Mesenchymal stem cell (in vitro differentiated cells and primary cell): ENCODE measurements around the gene MTCL1.

Experiments used
- DNase-seq: peaks from one replicate; pipeline ENCODE4 v3.0.0-alpha.2; 2013
- H2AFZ ChIP-seq: one replicate; pipeline ENCODE4 v1.6.1; 2013; ENCODE audit warnings: low read depth, mild to moderate bottlenecking, control low read depth, inconsistent platforms, low read length, moderate library complexity
- H2AK5ac ChIP-seq: 2 replicates; pipeline ENCODE4 v1.6.1; 2013; ENCODE audit warnings: low read length, moderate library complexity, mild to moderate bottlenecking, inconsistent platforms; ENCODE audit not compliant: severe bottlenecking
- H2BK120ac ChIP-seq: one replicate; pipeline ENCODE4 v1.6.1; 2013; ENCODE audit warnings: low read depth, mild to moderate bottlenecking, inconsistent platforms, low read length, moderate library complexity
- H2BK12ac ChIP-seq, 2 experiments: one replicate each; pipeline ENCODE4 v1.6.1; 2013; ENCODE audit warnings: inconsistent platforms in 2 of 2, low read length in 2 of 2, mild to moderate bottlenecking in 2 of 2, moderate library complexity in 2 of 2, control low read depth in 1 of 2
- H2BK15ac ChIP-seq: one replicate; pipeline ENCODE4 v1.6.1; 2013; ENCODE audit warnings: mild to moderate bottlenecking, low read depth, inconsistent platforms; ENCODE audit not compliant: poor library complexity, severe bottlenecking
- H2BK5ac ChIP-seq: 2 replicates; pipeline ENCODE4 v1.6.1; 2013; ENCODE audit warnings: low read depth, mild to moderate bottlenecking, low read length, control low read depth, inconsistent platforms; ENCODE audit not compliant: poor library complexity, severe bottlenecking
- H3K14ac ChIP-seq, 2 experiments: one replicate each; pipeline ENCODE4 v1.6.1; 2013; ENCODE audit warnings: inconsistent platforms in 2 of 2, low read length in 2 of 2, control low read depth in 1 of 2, mild to moderate bottlenecking in 1 of 2, moderate library complexity in 1 of 2
- H3K18ac ChIP-seq, 2 experiments: one replicate each; pipeline ENCODE4 v1.6.1; 2013; ENCODE audit warnings: inconsistent platforms in 2 of 2, low read length in 2 of 2, control low read depth in 1 of 2, low read depth in 1 of 2, mild to moderate bottlenecking in 1 of 2
- H3K23ac ChIP-seq, 2 experiments: one replicate each; pipeline ENCODE4 v1.6.1; 2013; ENCODE audit warnings: inconsistent platforms in 2 of 2, low read length in 2 of 2, mild to moderate bottlenecking in 2 of 2, moderate library complexity in 2 of 2, control low read depth in 1 of 2
- H3K27ac ChIP-seq: 2 replicates; pipeline ENCODE4 v1.5.1; 2013; ENCODE audit warnings: mild to moderate bottlenecking, moderate library complexity, low read length, control low read depth, inconsistent platforms; ENCODE audit not compliant: poor library complexity, severe bottlenecking
- H3K27me3 ChIP-seq, 2 experiments: 2 replicates each; pipeline versions ENCODE4 v1.6.1 to v1.7.0; 2013; ENCODE audit warnings: low read length in 2 of 2, mild to moderate bottlenecking in 2 of 2, moderate library complexity in 2 of 2, control low read depth in 1 of 2, inconsistent platforms in 1 of 2; ENCODE audit not compliant: control insufficient read depth in 1 of 2, insufficient read depth in 1 of 2
- H3K36me3 ChIP-seq, 2 experiments: 2 replicates each; pipeline versions ENCODE4 v1.6.1 to v1.7.0; 2013; ENCODE audit warnings: low read length in 2 of 2, control low read depth in 1 of 2, inconsistent platforms in 1 of 2, low read depth in 1 of 2, mild to moderate bottlenecking in 1 of 2; ENCODE audit not compliant: insufficient read depth in 2 of 2, control insufficient read depth in 1 of 2
- H3K4ac ChIP-seq, 2 experiments: one replicate each; pipeline ENCODE4 v1.6.1; 2013; ENCODE audit warnings: inconsistent platforms in 2 of 2, low read length in 2 of 2, mild to moderate bottlenecking in 2 of 2, moderate library complexity in 2 of 2, control low read depth in 1 of 2, low read depth in 1 of 2
- H3K4me1 ChIP-seq: 2 replicates; pipeline ENCODE4 v1.6.1; 2013; ENCODE audit warnings: low read depth, low read length, control low read depth; ENCODE audit not compliant: control insufficient read depth, insufficient read depth
- H3K4me2 ChIP-seq: 2 replicates; pipeline ENCODE4 v1.6.1; 2013; ENCODE audit warnings: low read length, mild to moderate bottlenecking, inconsistent platforms; ENCODE audit not compliant: poor library complexity, severe bottlenecking
- H3K4me3 ChIP-seq, 2 experiments: 2 replicates each; pipeline versions ENCODE4 v1.5.1 to v1.7.0; 2013; ENCODE audit warnings: low read length in 2 of 2, mild to moderate bottlenecking in 2 of 2, control low read depth in 1 of 2, low read depth in 1 of 2; ENCODE audit not compliant: insufficient read depth in 1 of 2
- H3K79me1 ChIP-seq: replicated peaks from 2 replicates; pipeline ENCODE4 v1.6.1; 2013; ENCODE audit warnings: mild to moderate bottlenecking, control low read depth, low read length, inconsistent platforms; ENCODE audit not compliant: poor library complexity, severe bottlenecking
- H3K9ac ChIP-seq: 2 replicates; pipeline ENCODE4 v1.7.0; 2013; ENCODE audit warnings: mild to moderate bottlenecking, low read length, moderate library complexity
- H3K9me3 ChIP-seq: 2 replicates; pipeline ENCODE4 v1.7.0; 2013; ENCODE audit warnings: mild to moderate bottlenecking, low read length; ENCODE audit not compliant: control insufficient read depth
- H4K8ac ChIP-seq: one replicate; pipeline ENCODE4 v1.6.1; 2013; ENCODE audit warnings: inconsistent platforms, mild to moderate bottlenecking, low read length, moderate library complexity
- H4K91ac ChIP-seq: one replicate; pipeline ENCODE4 v1.6.1; 2013; ENCODE audit warnings: mild to moderate bottlenecking, low read length, inconsistent platforms
- WGBS: methylation state at CpG from one replicate; pipeline ENCODE4 v1.1.7; 2013; ENCODE audit warnings: mixed read lengths; 5-methylcytosine and 5-hydroxymethylcytosine counted together

The MTCL1 gene

DNA sequence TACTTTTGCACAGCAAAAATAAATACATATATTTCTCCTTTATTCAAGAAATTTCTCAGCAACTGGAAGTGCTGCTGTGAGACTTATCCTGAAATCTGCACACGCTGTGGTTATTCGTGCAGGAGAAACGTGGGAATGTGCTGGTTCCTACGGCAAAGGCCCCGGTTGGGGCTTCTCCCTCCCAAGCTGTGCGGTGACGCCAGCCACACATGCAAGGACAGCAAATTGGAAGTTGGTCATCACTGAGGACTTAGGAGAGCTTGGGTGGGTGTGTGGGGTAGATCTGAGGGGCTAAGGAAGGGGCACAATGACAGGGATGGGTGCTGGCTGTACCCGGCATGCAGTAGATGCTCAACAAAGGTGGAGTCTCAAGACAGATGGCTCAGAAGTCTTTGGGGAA, 16.5 kb upstream of the MTCL1 start:
- H3K4me3 ChIP-seq = no peak overlapping the region
- peak overlapping the region in 1 of 2 experiments; percentile 6 for H3K4ac ChIP-seq
- DNase-seq = no peak
- H2BK5ac ChIP-seq = no peak overlapping the region
- H3K9me3 ChIP-seq = no peaks in the 10 kb centered on the region
- H2AK5ac ChIP-seq = no peak overlapping the region
- no peak overlapping the region for H2AFZ ChIP-seq
- peak overlapping the region; percentile 49 for H4K8ac ChIP-seq
- H3K36me3 ChIP-seq = no peaks in the 10 kb centered on the region
- peak overlapping the region in 1 of 2 experiments; percentile 91 for H2BK12ac ChIP-seq
- H3K27ac ChIP-seq = no peak overlapping the region
- 95% methylated on average over 8 of the region's 8 CpGs for WGBS
- no peak overlapping the region for H3K14ac ChIP-seq
- H3K27me3 ChIP-seq = no peaks in the 10 kb centered on the region
- no peak overlapping the region for H4K91ac ChIP-seq
- no peak overlapping the region for H3K23ac ChIP-seq
- no peak overlapping the region for H2BK120ac ChIP-seq
- H3K4me2 ChIP-seq = no peak overlapping the region
- no peak overlapping the region for H3K9ac ChIP-seq
- H2BK15ac ChIP-seq = no peak overlapping the region
- no peak overlapping the region for H3K18ac ChIP-seq
- no peaks in the 10 kb centered on the region for H3K79me1 ChIP-seq
- peaks cover 3% of the 10 kb centered on the region for H3K4me1 ChIP-seq

DNA sequence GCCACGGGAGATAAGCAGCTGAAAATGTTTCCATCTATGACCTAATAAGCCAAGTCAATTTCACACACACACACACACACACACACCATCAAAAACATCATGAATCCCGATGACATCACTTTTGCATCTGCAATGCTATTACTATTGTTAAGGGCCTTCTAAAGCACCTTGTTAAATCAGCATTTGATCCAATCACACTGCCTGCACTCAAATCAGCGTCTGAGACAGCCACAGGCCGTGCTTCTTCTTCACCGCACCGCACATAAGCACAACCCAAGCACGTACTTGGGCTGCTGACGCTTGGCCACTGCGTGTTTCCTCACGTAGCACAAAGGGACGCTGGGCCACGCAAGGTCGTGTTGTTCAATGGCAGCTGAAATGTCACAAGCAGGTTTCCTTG, 15.8 kb upstream of the MTCL1 start:
- Histone ChIP-seq H2BK15ac (no peak overlapping the region), H3K18ac (no peak overlapping the region), H4K8ac (no peak overlapping the region), H3K23ac (no peak overlapping the region), H2BK5ac (no peak overlapping the region), H3K27me3 (no peaks in the 10 kb centered on the region), H3K9me3 (no peaks in the 10 kb centered on the region), H2BK120ac (no peak overlapping the region), H3K79me1 (no peaks in the 10 kb centered on the region), H2AK5ac (no peak overlapping the region), H2BK12ac (peak overlapping the region in 1 of 2 experiments; percentile 51), H3K4me2 (no peak overlapping the region), H3K36me3 (no peaks in the 10 kb centered on the region), H3K14ac (no peak overlapping the region), H3K9ac (no peak overlapping the region), H3K27ac (no peak overlapping the region), H2AFZ (no peak overlapping the region), H3K4me3 (no peak overlapping the region), H3K4ac (peak overlapping the region in 1 of 2 experiments; percentile 2), H4K91ac (no peak overlapping the region), H3K4me1 (peaks cover 3% of the 10 kb centered on the region)
- WGBS = 90% methylated on average over 13 of the region's 13 CpGs
- DNase-seq = no peak

DNA sequence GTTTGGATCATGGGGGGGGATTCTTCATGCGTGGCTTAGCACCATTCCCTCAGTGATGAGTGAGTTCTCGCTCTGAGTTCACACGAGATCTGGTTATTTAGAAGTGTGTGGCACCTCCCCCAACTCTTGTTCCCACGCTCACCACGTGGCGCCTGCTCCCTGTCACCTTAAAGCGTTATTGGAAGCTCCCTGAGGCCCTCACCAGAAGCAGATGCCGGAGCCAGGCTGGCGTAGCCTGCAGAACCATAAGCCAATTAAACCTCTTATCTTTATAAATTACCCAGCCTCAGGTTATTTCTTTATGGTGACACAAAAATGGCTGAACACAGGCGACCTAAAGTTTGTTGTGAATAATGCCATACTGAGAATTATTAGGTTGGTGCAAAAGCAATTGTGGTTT, 10.5 kb upstream of the MTCL1 start:
- H3K9ac ChIP-seq = no peak overlapping the region

DNA sequence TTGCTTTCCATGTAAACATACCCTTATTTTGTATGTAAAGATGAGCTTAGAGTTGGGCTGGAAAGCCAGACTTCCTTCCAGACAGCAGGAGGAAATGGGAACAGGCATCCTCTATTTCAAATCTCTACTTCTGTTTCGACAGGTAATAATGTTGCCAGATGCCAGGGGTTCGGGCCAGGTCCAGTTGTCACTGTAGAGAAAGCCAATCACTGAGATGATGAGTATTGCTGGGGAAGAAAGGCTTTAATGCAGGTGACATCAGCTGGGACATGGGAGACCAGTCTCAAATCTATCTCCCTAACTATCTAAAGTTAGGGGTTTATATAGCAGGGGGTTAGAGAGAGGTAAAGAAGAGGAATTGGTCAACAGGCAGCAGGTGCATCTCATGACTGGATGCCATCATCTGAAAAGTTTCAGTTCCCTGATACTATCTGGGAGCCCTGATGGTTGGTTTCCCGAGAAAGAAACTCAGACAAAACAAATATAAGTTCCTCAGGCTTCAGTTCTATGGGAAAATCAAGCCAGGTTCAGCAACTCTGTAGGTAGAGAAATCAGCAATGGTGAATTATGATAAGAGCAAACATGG, 9.3 kb upstream of the MTCL1 start:
- Histone ChIP-seq H3K27ac (no peak overlapping the region), H3K18ac (no peak overlapping the region), H2AFZ (no peak overlapping the region), H4K91ac (no peak overlapping the region), H3K36me3 (peaks cover 0 to 3% of the 10 kb centered on the region in 2 experiments), H2BK5ac (no peak overlapping the region), H3K4me3 (no peak overlapping the region), H3K4me1 (peaks cover 5% of the 10 kb centered on the region), H3K27me3 (no peaks in the 10 kb centered on the region), H3K4me2 (no peak overlapping the region), H3K23ac (no peak overlapping the region), H2BK15ac (no peak overlapping the region), H3K79me1 (peaks cover 5% of the 10 kb centered on the region), H2AK5ac (no peak overlapping the region), H3K4ac (no peak overlapping the region), H2BK120ac (no peak overlapping the region), H2BK12ac (no peak overlapping the region), H4K8ac (no peak overlapping the region), H3K14ac (no peak overlapping the region), H3K9ac (no peak overlapping the region), H3K9me3 (no peaks in the 10 kb centered on the region)
- WGBS = 75% methylated on average over 3 of the region's 3 CpGs
- no peak for DNase-seq

More for the DNA sequence above, 10.5 kb upstream of the MTCL1 start:
- Histone ChIP-seq H2BK15ac (no peak overlapping the region), H3K9me3 (no peaks in the 10 kb centered on the region), H3K27ac (no peak overlapping the region), H3K4ac (no peak overlapping the region), H3K36me3 (peaks cover 0 to 3% of the 10 kb centered on the region in 2 experiments), H3K14ac (no peak overlapping the region), H3K4me3 (no peak overlapping the region), H3K4me1 (peaks cover 3% of the 10 kb centered on the region), H4K8ac (no peak overlapping the region), H4K91ac (no peak overlapping the region), H3K4me2 (no peak overlapping the region), H2BK5ac (no peak overlapping the region), H3K79me1 (peaks cover 5% of the 10 kb centered on the region), H2BK12ac (no peak overlapping the region), H2AFZ (no peak overlapping the region), H2BK120ac (no peak overlapping the region), H3K27me3 (no peaks in the 10 kb centered on the region), H2AK5ac (no peak overlapping the region), H3K23ac (no peak overlapping the region), H3K18ac (no peak overlapping the region)
- DNase-seq = no peak
- 85% methylated on average over 8 of the region's 10 CpGs for WGBS
